GM12878 (cell line): ENCODE data around the gene ARHGAP6. TPM values are rescaled to one million over a fixed set of nuclear protein-coding genes. Genes with fewer than 3 reads are reported as not detected.

Experiments used
- ATAC-seq: fragments of 200-7000 bp; cut with Tn5 transposase; 3 replicates; pipeline ENCODE4 v1.9.1; 2020; ENCODE audit warnings: mild to moderate bottlenecking, moderate library complexity
- BruUV-seq: library from RNA; stranded (reverse); fragments of 400-500 nt; replicated peaks from 2 replicates; lab custom pipeline; 2021; lab: Mats Ljungman, UMichigan
- CTCF ChIA-PET: fragments of 300-600 bp; sonication (Branson Sonifier 250); formaldehyde crosslinking; extraction: SDS; loops from one replicate; lab custom pipeline; 2021; ENCODE audit warnings: inconsistent platforms; lab: Yijun Ruan, JAX
- POLR2A ChIA-PET: fragments of 350-600 bp; formaldehyde crosslinking; extraction: SDS; loops from one replicate; lab custom pipeline; 2021; ENCODE audit warnings: inconsistent platforms; lab: Charles Lee
- RAD21 ChIA-PET: fragments of 300-600 bp; sonication (Branson Sonifier 250); formaldehyde crosslinking; loops from one replicate; lab custom pipeline; 2023; ENCODE audit warnings: antibody characterized with exemption; ENCODE audit not compliant: unreplicated experiment; lab: Charles Lee
- SMC1A ChIA-PET: fragments of 300-600 bp; sonication (Branson Sonifier 250); formaldehyde crosslinking; loops from one replicate; lab custom pipeline; 2023; ENCODE audit not compliant: unreplicated experiment, uncharacterized antibody; lab: Charles Lee
- DNase-seq: peaks from one replicate; pipeline ENCODE4 v3.0.0-alpha.2; 2011; ENCODE audit warnings: low read depth, low spot score
- FAIRE-seq: peaks from 3 replicates; lab custom pipeline; 2011; peaks lifted over from hg19 to GRCh38; lab: Jason Lieb, UNC
- H2AFZ ChIP-seq: 2 replicates; pipeline ENCODE4 v1.6.0; 2011; ENCODE audit warnings: low read depth, low read length, control low read depth; ENCODE audit not compliant: control insufficient read depth
- H3K27ac ChIP-seq: 2 replicates; pipeline ENCODE4 v1.5.1; 2011; ENCODE audit warnings: control low read depth; ENCODE audit not compliant: control insufficient read depth, insufficient read depth
- H3K27me3 ChIP-seq, 2 experiments: replicated peaks in 1 of 2; 2 replicates each; pipeline versions ENCODE4 v1.6.0 to v1.6.1; 2011; ENCODE audit warnings: low read length in 1 of 2; ENCODE audit not compliant: control insufficient read depth in 2 of 2, insufficient read depth in 2 of 2
- H3K36me3 ChIP-seq, 2 experiments: 2 replicates each; pipeline ENCODE4 v1.5.1; 2011; ENCODE audit warnings: low read length in 1 of 2; ENCODE audit not compliant: control insufficient read depth in 2 of 2, insufficient read depth in 2 of 2
- H3K4me1 ChIP-seq: 2 replicates; pipeline ENCODE4 v1.6.1; 2011; ENCODE audit warnings: mild to moderate bottlenecking, low read length, moderate library complexity, mixed read lengths; ENCODE audit not compliant: control insufficient read depth, insufficient read depth
- H3K4me2 ChIP-seq: 2 replicates; pipeline ENCODE4 v1.6.0; 2011; ENCODE audit warnings: control low read depth; ENCODE audit not compliant: control insufficient read depth, insufficient read depth
- H3K4me3 ChIP-seq: fragments of 200-600 bp; sonication (generic); 2 replicates; pipeline ENCODE4 v1.5.1; 2016
- H3K79me2 ChIP-seq: 2 replicates; pipeline ENCODE4 v1.6.0; 2011; ENCODE audit warnings: low read length; ENCODE audit not compliant: control insufficient read depth, insufficient read depth
- H3K9ac ChIP-seq: 2 replicates; pipeline ENCODE4 v1.8.0; 2011; ENCODE audit warnings: low read length, control low read depth, mixed read lengths; ENCODE audit not compliant: control insufficient read depth, insufficient read depth
- H3K9me3 ChIP-seq: replicated peaks from 3 replicates; pipeline ENCODE4 v1.5.1; 2011; ENCODE audit warnings: mild to moderate bottlenecking, low read length; ENCODE audit not compliant: control insufficient read depth, insufficient read depth
- H4K20me1 ChIP-seq: 2 replicates; pipeline ENCODE4 v1.6.0; 2011; ENCODE audit not compliant: control insufficient read depth, insufficient read depth
- ASH2L ChIP-seq: fragments of 300-600, 200-600 bp; sonication (generic); IDR thresholded peaks from 2 replicates; pipeline ENCODE4 v1.6.1; 2017; ENCODE audit warnings: low read depth, mild to moderate bottlenecking, borderline replicate concordance
- HCFC1 ChIP-seq: fragments of 150-350 bp; IDR thresholded peaks from 2 replicates; pipeline ENCODE4 v1.6.1; 2014; ENCODE audit warnings: low read length
- HDAC6 ChIP-seq: fragments of 200-600 bp; sonication (generic); IDR thresholded peaks from one replicate; pipeline ENCODE4 v1.8.0; 2017; ENCODE audit warnings: antibody characterized with exemption; ENCODE audit not compliant: unreplicated experiment
- NR2C1 ChIP-seq: fragments of 450-650 bp; IDR thresholded peaks from 2 replicates; pipeline ENCODE4 v1.6.1; 2017; ENCODE audit warnings: antibody characterized with exemption, mild to moderate bottlenecking, moderate library complexity
- PML ChIP-seq: IDR thresholded peaks from 2 replicates; pipeline ENCODE4 v1.6.1; 2012; ENCODE audit warnings: low read length, inconsistent platforms
- RB1 ChIP-seq: fragments of 450-650 bp; formaldehyde crosslinking; IDR thresholded peaks from 2 replicates; pipeline ENCODE4 v1.6.1; 2017; ENCODE audit warnings: mild to moderate bottlenecking, borderline replicate concordance
- RFX5 ChIP-seq: IDR thresholded peaks from 2 replicates; pipeline ENCODE4 v1.6.1; 2011; ENCODE audit warnings: low read depth, low read length, improper control_type of control experiment
- SIN3A ChIP-seq: IDR thresholded peaks from 2 replicates; pipeline ENCODE4 v1.6.1; 2012; ENCODE audit warnings: low read depth, low read length, improper control_type of control experiment
- SIX5 ChIP-seq: IDR thresholded peaks from 2 replicates; pipeline ENCODE4 v1.6.1; 2011; ENCODE audit warnings: mild to moderate bottlenecking, low read depth, low read length, moderate library complexity; ENCODE audit not compliant: severe bottlenecking
- SPI1 ChIP-seq: IDR thresholded peaks from 2 replicates; pipeline ENCODE4 v1.6.1; 2011; ENCODE audit warnings: low read depth, mild to moderate bottlenecking, low read length, moderate library complexity, borderline replicate concordance; ENCODE audit not compliant: insufficient read depth
- STAT1 ChIP-seq: fragments of 450-650 bp; conservative IDR thresholded peaks from 2 replicates; pipeline ENCODE4 v1.6.1; 2014; ENCODE audit warnings: antibody characterized with exemption, mild to moderate bottlenecking
- TAF1 ChIP-seq: IDR thresholded peaks from 2 replicates; pipeline ENCODE4 v1.6.1; 2011; ENCODE audit warnings: mild to moderate bottlenecking, low read depth, low read length, borderline replicate concordance
- TBL1XR1 ChIP-seq: IDR thresholded peaks from 2 replicates; pipeline ENCODE4 v1.6.1; 2012; ENCODE audit warnings: low read depth, low read length, improper control_type of control experiment
- YBX1 ChIP-seq: fragments of 450-650 bp; IDR thresholded peaks from 2 replicates; pipeline ENCODE4 v1.6.1; 2016; ENCODE audit warnings: antibody characterized with exemption
- WGBS: methylation state at CpG from one replicate; pipeline ENCODE4 v1.1.6; 2016; ENCODE audit warnings: low lambda C conversion rate; ENCODE audit not compliant: insufficient replicate concordance, insufficient coverage; ENCODE audit errors: missing lambda C conversion rate; 5-methylcytosine and 5-hydroxymethylcytosine counted together
- in situ Hi-C: fragments of 300-500 bp; cut with MboI; formaldehyde crosslinking; loops from 9 replicates; pipeline ENCODE4 v1.14.3; 2018; ENCODE audit warnings: mixed read lengths
- intact Hi-C: fragments of 100-400 bp; cut with micrococcal nuclease; formaldehyde crosslinking; loops from one replicate; pipeline ENCODE4 v1.14.2; 2022; ENCODE audit not compliant: unreplicated experiment
- polyA plus RNA-seq, 11 experiments: library from polyadenylated mRNA; depleted of rRNA in 4 of 11; unstranded in 6 of 11; stranded (reverse) in 5 of 11; fragments of >200 nt; fragmentation: Nextera tagmentation in 4 of 11; fragmentation: Illumina TruSeq in 1 of 11; extraction: Ambion mirVana in 4 of 11; extraction: Trizol in 1 of 11; gene quantifications; 1 replicate in 1 of 11; 2 replicates in 10 of 11; pipeline versions ENCODE4 v1.2.1 to v1.2.3, GENCODE V29; 2011 to 2016; ENCODE audit warnings: inconsistent platforms in 2 of 11, missing spikeins in 2 of 11, low read depth in 1 of 11
- total RNA-seq, 4 experiments: library from RNA; depleted of rRNA in 3 of 4; stranded (reverse); fragments of >200 nt in 3 of 4; fragmentation: Illumina TruSeq in 1 of 4; extraction: Trizol in 1 of 4; gene quantifications; 2 replicates each; pipeline versions ENCODE4 v1.2.1 to v1.2.3, GENCODE V29; 2013 to 2021
- TF ChIP-seq, protein P1 (sequence below): IDR thresholded peaks from 2 replicates; pipeline ENCODE4 v1.6.1; 2011; ENCODE audit warnings: low read depth, low read length, improper control_type of control experiment, borderline replicate concordance

ARHGAP6 gene
- total and polyA plus RNA-seq, 10 of the 15 experiments (the other 5 are each of a cell fraction or from before 2014, with no cell fraction given): 0.20 to 1.8 (median 0.76) TPM

DNA sequence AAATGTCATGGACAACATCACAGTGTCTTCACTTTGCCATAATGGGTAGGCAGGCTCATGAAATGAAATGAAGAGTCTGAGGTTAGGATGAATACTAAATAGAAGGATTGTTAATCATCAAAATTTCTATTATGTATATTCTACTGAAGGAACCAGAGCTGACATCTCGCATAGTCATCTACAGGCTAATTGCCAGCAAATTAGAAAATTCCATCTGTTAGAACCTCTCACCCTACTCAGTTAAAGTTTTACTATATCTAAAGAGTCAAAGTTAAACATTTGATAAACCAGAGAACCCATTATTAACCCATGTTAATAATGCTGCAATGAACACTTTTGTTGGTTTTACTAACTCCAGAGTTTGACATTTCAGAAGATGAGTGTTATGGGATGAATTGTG is 114.6 kb downstream of the ARHGAP6 start (continued):
- TF ChIP-seq RB1: no peak

DNA sequence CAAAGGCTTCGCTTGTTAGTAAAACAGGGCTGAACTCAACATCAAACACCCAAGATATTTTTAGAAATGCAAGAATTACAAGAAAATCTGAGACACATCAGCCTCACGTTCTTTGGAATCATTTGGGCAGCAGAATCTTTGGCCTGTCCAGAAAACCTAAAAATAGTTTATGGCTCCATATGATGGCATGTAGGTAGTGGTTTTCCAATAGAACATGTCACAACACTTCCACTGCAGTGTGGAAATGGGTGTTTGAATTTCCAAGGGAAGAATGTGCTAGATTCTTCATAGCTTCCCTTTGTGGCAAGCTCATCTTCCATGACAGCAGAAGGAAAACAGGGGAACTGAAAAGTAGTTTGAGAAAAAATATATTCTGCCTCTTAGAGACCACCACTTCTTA is 118.8 kb downstream of the ARHGAP6 start:
- ChIA-PET SMC1A (interaction anchor here (0.8 kb wide), 1 partner anchor 11 kb away, joined by 3 read pairs; no protein-coding TSS in a partner anchor), POLR2A (no interaction called here), CTCF (interaction anchor here (1.8 kb wide), 1 partner anchor 10 kb away, joined by 7 read pairs; no protein-coding TSS in a partner anchor), RAD21 (no interaction called here)
- H2AFZ ChIP-seq: no peak overlapping the region
- 24% methylated on average over 2 of the region's 2 CpGs for WGBS
- H3K79me2 ChIP-seq: no peaks in the 10 kb centered on the region
- no peak for FAIRE-seq
- no peaks in the 10 kb centered on the region for H3K9me3 ChIP-seq
- no peak overlapping the region for H3K4me3 ChIP-seq
- no peak overlapping the region for H3K4me2 ChIP-seq
- no peak for ATAC-seq
- H3K4me1 ChIP-seq: no peaks in the 10 kb centered on the region
- no peaks in the 10 kb centered on the region for H3K27me3 ChIP-seq
- H4K20me1 ChIP-seq: no peaks in the 10 kb centered on the region
- TF ChIP-seq, protein P1, sequence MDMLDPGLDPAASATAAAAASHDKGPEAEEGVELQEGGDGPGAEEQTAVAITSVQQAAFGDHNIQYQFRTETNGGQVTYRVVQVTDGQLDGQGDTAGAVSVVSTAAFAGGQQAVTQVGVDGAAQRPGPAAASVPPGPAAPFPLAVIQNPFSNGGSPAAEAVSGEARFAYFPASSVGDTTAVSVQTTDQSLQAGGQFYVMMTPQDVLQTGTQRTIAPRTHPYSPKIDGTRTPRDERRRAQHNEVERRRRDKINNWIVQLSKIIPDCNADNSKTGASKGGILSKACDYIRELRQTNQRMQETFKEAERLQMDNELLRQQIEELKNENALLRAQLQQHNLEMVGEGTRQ: no peak
- TF ChIP-seq HCFC1 (no peak), SPI1 (no peak), SIN3A (no peak), HDAC6 (no peak), TBL1XR1 (no peak), ASH2L (no peak), STAT1 (no peak), YBX1 (no peak), RFX5 (no peak), PML (no peak), TAF1 (no peak), NR2C1 (no peak), SIX5 (no peak)
- intact Hi-C loops (no loop called here), in situ Hi-C loops (no loop called here)
- BruUV-seq: no TSS peak
- no peak for DNase-seq
- H3K27ac ChIP-seq: no peak overlapping the region
- H3K36me3 ChIP-seq: no peaks in the 10 kb centered on the region
- H3K9ac ChIP-seq: no peak overlapping the region
